Posterior vena cava (tissue), 2 donors: ENCODE measurements around the gene SLC43A1. TPM values are rescaled to one million over a fixed set of nuclear protein-coding genes. Genes with fewer than 3 reads are reported as not detected.
"Not testable (repeated sequence)": the region's sequence is repeated elsewhere in the genome, so short reads cannot be mapped to it uniquely, and the experiment has no call there.

Source experiments
- DNase-seq: peaks from one replicate; pipeline ENCODE4 v3.0.0-alpha.2; 2020; ENCODE audit warnings: low spot score
- intact Hi-C, 2 donors: fragments of 100-400 bp; cut with DNase I; formaldehyde crosslinking; loops; one replicate each; pipeline versions ENCODE4 v1.14.1 to v1.14.2; 2022 to 2023
- total RNA-seq, 2 donors: library from RNA; stranded (reverse); fragmentation: NEBNext Ultra II Directional; extraction: Animal tissue kit (Norgen Biotek cat#: 25700); gene quantifications; one replicate each; pipeline ENCODE4 v1.2.1, GENCODE V29; 2021
- donor health status: DM: yes; HTN: yes; CAD: no.
- donor health status: DM: yes; HTN: yes; CAD: no.

Gene SLC43A1
- total RNA-seq, 2 donors from 2014 or later, result 8.1 to 11.5 TPM

DNA sequence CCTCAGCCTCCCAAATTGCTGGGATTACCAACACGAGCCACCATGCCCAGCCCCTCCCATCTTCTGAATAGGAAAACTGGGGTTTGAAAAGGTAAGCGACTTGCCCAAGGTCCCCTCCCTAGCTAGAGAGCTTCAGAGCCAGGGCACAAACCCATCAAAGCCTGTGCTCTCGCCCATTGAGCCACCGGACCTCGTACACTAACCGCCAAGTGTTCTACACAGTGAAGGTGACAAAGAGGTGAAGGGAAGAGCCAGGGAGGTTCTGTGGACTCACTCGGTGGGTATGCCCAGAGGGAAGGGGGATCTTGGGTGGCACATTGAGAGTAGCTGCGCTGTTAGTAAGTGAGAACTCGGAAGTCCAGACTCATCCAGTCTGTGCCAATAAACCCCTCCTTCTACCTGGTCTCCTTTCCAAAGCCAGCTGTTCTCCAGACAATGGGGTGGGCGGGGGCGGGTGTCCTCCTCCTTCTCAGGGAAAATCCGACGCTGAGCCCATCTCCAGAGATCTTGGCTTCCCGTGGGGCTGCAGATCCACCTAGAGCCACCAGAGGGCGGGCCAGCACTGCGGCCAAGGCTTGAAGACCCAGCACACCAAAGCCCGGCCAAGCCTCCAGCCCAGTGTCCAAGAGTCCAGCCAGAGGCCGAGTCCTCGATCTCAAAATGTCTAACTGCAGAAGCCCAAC, 58.4 kb downstream of the SLC43A1 start:
- peak; percentile 98 for DNase-seq
- intact Hi-C loops, result loop anchor here in 1 of 2 donors (10.0 kb wide), 1 partner anchor 188 kb away; the partner anchor contains the start of gene YPEL4

DNA sequence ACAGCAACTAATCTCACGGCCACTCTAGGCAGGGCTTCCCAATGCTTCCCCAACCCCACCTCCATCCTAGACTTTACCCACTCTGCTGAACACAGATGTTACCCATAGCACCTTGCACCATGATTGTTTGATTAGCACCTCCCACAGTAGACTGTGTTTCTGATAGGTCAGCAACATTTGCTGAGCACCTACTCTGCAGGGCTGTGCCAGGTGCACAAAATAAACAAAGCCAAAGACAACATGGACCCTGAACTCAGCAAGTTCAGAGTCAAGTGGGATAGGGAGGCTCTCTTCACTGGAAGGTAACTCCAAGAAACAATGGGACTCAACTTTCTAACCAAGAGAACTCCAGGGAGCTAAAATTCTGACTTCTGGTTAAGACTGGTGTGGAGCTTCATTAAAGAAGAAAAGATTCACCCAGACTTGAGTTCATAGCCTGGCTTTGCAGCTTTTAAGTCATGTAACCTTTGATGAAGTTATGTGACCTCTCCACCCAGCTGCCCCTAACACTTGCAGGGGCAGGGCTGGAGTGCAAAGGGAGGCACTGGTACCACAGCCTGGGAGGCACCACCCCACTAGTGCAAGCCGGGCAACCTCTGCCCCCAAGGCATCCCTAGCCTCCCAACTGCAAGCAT, 61.8 kb downstream of the SLC43A1 start:
- no peak for DNase-seq
- intact Hi-C loops, result loop anchor here in 1 of 2 donors (10.0 kb wide), 1 partner anchor 191 kb away; the partner anchor contains the start of gene YPEL4

DNA sequence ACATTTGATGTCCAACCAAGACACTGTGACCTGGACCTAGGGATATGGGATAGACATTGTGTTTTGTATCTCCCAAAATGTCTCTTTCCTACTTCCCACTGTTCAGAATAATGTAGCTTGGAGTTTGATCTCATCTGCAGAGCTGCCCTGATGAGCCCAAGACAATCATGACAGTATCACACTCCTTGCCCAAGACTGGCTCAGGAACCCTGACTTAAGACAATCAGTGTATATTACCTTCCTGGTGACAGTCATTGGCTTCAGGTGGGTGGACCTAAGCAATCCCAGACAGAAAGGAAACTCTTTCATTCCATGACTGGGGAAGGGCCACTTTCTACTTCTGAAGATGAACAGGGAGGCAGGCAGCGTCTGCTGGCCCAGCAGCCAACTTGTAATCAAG, 69.4 kb downstream of the SLC43A1 start:
- DNase-seq, result no peak
- intact Hi-C loops, result no loop called here

DNA sequence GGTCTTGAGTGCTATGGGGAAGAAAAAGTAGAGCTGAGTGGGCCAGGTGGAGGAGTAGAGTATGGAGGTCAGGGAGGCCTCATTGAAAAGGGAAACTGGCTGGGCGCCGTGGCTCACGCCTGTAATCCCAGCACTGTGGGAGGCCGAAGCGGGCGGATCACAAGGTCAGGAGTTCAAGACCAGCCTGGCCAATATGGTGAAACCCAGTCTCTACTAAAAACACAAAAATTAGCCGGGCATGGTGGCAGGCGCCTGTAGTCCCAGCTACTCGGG, 70.4 kb downstream of the SLC43A1 start:
- DNase-seq, intact Hi-C loops: not testable (repeated sequence)

DNA sequence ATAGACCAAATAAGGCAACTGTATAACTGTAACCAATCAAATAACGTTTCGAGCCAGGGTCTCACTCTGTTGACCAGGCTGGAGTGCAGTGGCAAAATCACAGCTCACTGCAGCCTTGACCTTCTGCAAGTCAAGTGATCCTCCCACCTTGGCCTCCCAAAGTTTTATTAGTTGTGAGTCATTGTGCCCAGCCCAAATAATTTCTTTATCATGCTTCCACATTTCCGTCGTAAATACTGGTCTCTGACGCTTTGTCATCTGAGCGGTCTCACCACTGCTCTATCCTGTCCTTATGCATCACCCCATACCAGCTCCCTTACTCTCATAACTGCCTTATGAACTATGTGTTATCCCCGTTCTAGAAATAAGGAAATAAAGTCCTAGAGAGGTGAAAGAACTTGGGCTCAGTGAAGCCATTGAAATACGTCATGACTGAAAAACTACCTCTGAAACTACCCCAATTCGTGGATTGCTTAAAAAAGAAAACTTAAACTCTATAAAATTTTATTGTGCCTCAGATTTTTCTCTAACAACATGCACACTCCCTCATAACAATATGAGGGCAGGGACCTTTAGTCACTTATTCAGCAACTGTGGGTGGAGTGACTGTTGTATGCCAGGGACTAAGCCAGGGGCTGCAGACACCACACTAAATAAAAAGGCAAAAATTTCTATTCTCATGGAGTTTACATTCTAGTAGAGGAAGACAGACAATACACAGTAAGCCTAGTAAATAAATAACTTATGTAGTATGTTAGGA, 71.0 kb downstream of the SLC43A1 start:
- DNase-seq, result no peak
- intact Hi-C loops, result no loop called here

DNA sequence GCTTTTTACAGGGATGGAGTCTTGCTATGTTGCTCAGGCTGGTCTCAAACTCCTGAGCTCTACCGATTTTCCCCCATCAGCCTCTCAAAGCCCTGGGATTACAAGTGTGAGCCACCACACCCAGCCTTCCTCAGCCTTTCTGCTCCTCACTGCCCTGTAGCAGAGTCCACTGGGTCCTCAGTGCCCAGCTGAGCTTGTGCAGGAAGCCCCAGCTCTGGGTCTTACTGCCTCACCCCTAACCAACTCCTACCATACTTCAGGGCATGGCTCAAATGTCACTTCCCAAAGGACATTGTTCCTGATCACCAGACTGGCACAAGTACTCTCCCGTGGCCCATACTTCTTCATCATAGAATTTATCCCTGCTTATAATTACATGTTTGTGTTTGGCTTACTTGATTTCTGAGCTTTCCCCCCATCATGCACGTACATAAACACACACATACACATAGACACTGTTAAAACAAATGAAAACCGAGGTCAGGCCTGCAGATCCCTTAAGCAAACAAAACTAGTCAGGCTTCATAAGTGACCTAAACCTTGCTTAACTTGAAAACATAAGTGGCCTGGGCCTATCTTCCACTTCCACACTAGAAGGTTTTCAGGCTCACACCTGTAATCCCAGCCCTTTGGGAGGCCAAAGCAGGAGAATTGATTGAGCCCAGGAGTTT, 74.6 kb downstream of the SLC43A1 start:
- intact Hi-C loops, result no loop called here
- no peak for DNase-seq

DNA sequence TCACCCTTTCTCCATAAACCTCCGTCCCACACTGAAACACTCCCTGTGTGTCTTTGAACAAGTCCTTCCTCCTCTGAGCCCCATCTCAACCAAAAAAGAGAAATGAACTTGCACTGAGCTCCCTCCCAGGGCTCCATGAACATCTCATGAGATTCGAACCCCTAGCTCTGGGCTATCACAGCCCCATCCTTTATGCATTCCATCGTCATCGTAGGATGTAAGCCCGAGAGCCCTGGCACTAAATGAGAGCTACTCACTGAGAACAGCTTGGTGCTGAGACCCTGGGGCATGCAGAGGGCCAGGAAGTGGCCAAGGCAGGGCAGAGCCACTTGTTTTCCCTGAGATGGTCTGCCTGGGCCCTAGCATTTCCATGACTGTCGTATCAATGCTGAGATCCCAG, 75.7 kb downstream of the SLC43A1 start:
- intact Hi-C loops, result no loop called here
- DNase-seq, result no peak

DNA sequence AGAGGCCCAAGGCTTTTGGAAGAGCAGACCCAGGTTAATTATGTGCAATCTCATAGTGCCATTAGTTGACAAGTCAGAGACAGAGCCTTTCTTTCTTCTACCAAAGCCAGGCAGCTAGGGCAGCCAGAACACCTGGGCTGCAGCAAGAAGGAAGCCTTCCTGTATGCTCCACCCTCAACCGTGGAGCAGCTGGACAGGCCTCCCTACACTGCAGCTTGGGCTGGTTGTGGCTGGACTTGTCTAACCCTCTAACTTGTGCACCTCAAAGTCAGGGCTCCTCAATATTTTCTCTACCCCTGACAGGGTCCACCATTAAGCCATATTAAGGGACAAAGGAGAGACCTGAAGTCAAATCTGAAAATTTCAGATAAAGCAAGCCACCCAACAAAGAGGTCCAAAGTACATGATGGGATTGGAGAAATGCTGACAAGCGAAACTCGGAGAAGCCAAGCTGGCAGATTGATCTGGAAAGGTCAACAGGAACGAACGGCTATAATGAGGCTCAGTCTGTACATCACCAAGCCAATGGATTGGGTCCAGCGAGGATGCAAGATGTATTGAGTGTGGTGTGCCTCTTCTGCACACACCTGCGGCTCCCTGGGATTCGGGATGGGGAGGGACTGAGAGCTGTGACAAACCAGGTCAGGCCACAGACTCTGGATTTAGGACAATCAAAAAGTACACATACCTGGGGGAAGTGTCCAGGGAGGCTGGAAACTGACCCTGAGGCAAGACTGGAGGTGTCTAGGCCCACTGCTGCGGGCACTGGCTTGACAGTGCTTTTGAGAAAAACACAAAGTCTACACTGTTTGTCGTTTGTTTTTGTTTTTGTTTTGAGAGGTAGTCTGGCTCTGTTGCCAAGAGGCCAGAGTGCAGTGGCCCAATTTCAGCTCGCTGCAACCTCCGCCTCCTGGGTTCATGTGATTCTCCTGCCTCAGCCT, 76.9 kb downstream of the SLC43A1 start:
- intact Hi-C loops, result no loop called here
- DNase-seq, result no peak

DNA sequence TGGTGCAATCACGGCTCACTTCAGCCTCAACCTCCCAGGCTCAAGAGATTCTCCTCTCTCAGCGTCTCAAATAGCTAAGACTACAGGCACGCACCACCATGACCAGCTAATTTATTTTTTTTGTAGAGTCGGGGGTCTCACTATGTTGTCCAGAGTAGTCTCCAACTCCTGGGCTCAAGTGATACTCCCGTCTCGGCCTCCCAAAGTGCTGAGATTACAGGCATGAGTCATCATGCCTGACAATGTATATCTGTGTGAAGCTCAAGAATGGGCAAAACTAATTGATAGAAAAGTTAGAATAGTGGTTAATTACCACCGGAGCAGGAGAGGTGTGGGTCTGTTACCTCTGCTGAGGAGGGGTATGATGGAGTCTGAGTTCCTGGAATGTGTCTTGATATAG, 79.5 kb downstream of the SLC43A1 start:
- no peak for DNase-seq
- intact Hi-C loops, result no loop called here

DNA sequence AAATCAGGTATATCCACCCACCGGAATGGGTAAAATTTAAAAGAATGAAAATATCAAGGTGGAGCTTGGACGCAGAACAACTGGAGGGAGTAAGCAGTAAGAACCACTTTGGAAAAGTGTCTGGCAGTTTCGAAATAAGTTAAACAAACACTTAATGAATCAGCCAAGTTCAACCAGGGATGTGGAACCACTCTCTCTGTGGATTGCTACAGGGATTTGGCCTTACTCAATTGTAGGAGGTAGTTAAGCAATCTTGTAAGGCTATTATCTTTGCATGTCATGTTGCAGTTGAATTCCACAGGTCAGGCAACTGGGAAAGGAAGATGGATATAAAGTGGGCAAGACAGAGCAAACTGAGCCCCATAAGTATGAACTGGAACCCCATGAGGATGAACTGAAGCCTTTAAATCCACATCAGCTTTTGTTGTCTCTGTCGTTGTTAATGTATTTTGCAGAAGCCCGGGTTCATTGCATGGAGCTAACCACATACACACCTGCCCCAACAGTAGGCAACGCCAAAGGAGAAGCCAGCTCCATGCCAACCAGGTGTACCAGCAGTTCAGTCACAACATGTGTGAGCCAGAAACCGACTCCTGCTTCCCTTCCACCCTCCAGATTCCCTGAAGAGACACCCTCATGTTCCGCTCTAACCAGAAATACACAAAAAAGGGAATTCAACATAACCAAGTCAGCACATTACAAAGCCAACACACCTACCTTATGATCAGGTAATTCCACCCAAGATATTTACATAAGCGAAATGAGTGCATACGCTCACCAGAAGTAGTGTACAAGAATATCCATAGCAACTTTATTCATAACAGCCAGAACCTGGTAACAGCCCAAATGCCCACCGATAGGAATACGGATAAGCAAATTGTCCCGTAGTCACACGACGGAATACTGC, 80.6 kb downstream of the SLC43A1 start:
- intact Hi-C loops, result no loop called here
- DNase-seq, result no peak

Other genes starting within 250 kb of the SLC43A1 start
- 100 to 1,000 TPM; 175 to 185 TPM for gene TNKS1BP1, start 190.8 kb downstream of the SLC43A1 start, total RNA-seq
- 10 to 100 TPM; 41.6 to 54.4 TPM for gene SSRP1, start 179.8 kb downstream of the SLC43A1 start, total RNA-seq
- not detected for gene P2RX3, start 177.3 kb downstream of the SLC43A1 start, total RNA-seq
- not detected for gene PRG3, start 134.6 kb downstream of the SLC43A1 start, total RNA-seq
- gene PRG2, start 125.1 kb downstream of the SLC43A1 start, total RNA-seq, result under 1 TPM; 0.52 to 0.88 TPM
- 10 to 100 TPM; 72.6 to 84.7 TPM for gene SLC43A3, start 88.6 kb downstream of the SLC43A1 start, total RNA-seq
- gene RTN4RL2, start 55.2 kb downstream of the SLC43A1 start, total RNA-seq, result 1 to 10 TPM; 2.0 to 2.9 TPM
- 10 to 100 TPM; 31.8 to 38.1 TPM for gene TIMM10, start 15.1 kb upstream of the SLC43A1 start, total RNA-seq
- gene SMTNL1, start 21.9 kb upstream of the SLC43A1 start, total RNA-seq, result not detected
- 10 to 100 TPM; 50.3 to 56.9 TPM for gene UBE2L6, start 52.0 kb upstream of the SLC43A1 start, total RNA-seq
- 100 to 1,000 TPM; 501 to 774 TPM for gene SERPING1, start 82.0 kb upstream of the SLC43A1 start, total RNA-seq
- gene YPEL4, start 134.2 kb upstream of the SLC43A1 start, total RNA-seq, result 1 to 10 TPM in 1 of 2 donors, under 1 TPM in 1; 0.33 to 1.3 TPM
- 10 to 100 TPM in 1 of 2 donors, 1 to 10 TPM in 1; 7.6 to 10.3 TPM for gene CLP1, start 142.1 kb upstream of the SLC43A1 start, total RNA-seq
- gene ZDHHC5, start 152.4 kb upstream of the SLC43A1 start, total RNA-seq, result 10 to 100 TPM; 49.7 to 58.0 TPM
- gene MED19, start 196.5 kb upstream of the SLC43A1 start, total RNA-seq, result 1 to 10 TPM; 8.6 to 9.8 TPM
- 10 to 100 TPM; 41.3 to 49.3 TPM for gene TMX2, start 196.9 kb upstream of the SLC43A1 start, total RNA-seq
- 10 to 100 TPM; 61.8 to 74.3 TPM for gene SELENOH, start 225.8 kb upstream of the SLC43A1 start, total RNA-seq
- not detected for gene BTBD18, start 236.1 kb upstream of the SLC43A1 start, total RNA-seq
- 100 to 1,000 TPM; 131 to 140 TPM for gene CTNND1, start 246.1 kb upstream of the SLC43A1 start, total RNA-seq